ENCODE measurements around the gene KRT2. TPM values are rescaled to one million over a fixed set of nuclear protein-coding genes. Genes with fewer than 3 reads are reported as not detected.

KRT2 gene
- total RNA-seq, 2 experiments from 2014 or later: not detected

- Histone ChIP-seq H3K9me3 (ENCODE audit: low read length) (no peaks in the 10 kb centered on the region), H4K20me1 (ENCODE audit: insufficient read depth, low read length) (no peaks in the 10 kb centered on the region), H3K4me3 (ENCODE audit: low read depth, low read length, poor library complexity, severe bottlenecking) (no peak overlapping the region), H3K4me1 (ENCODE audit: insufficient read depth, low read length, poor library complexity, severe bottlenecking) (no peaks in the 10 kb centered on the region), H2AFZ (ENCODE audit: low read length) (no peak overlapping the region), H3K9me2 (ENCODE audit: insufficient read depth, low read length) (no peaks in the 10 kb centered on the region), H3K4me2 (ENCODE audit: low read length) (no peak overlapping the region), H3K79me2 (ENCODE audit: insufficient read depth, low read depth, low read length) (no peaks in the 10 kb centered on the region), H3K36me3 (ENCODE audit: insufficient read depth, low read length) (no peaks in the 10 kb centered on the region), H3K27ac (ENCODE audit: low read depth, low read length, poor library complexity, severe bottlenecking) (no peak overlapping the region)
- CTCF ChIA-PET (ENCODE audit: unreplicated experiment): no interaction called here
- intact Hi-C loops (cut with micrococcal nuclease; ENCODE audit: unreplicated experiment): no loop called here
- TF ChIP-seq EZH2phosphoT487 (IDR thresholded peaks at IDR 0.05; ENCODE audit: borderline replicate concordance, low read depth, low read length) (no peak), CTCF (conservative IDR thresholded peaks at IDR 0.05; ENCODE audit: low read length) (no peak)
- no peak for DNase-seq (ENCODE audit: low spot score)
- BruUV-seq (replicated peaks): no TSS peak
- POLR2A ChIA-PET: no interaction called here
These were observed 22.6 kb downstream of the KRT2 start for GRCh38 chr12:52629281-52630007.

GRCh38 chr12:52628841-52629240 lies 23.2 kb downstream of the KRT2 start:
- CTCF ChIA-PET (ENCODE audit: unreplicated experiment): no interaction called here
- no peaks in the 10 kb centered on the region for H3K9me2 ChIP-seq (ENCODE audit: insufficient read depth, low read length)
- intact Hi-C loops (cut with micrococcal nuclease; ENCODE audit: unreplicated experiment): no loop called here
- H3K4me1 ChIP-seq (ENCODE audit: insufficient read depth, low read length, poor library complexity, severe bottlenecking): no peaks in the 10 kb centered on the region
- POLR2A ChIA-PET: no interaction called here
- no peak overlapping the region for H3K4me2 ChIP-seq (ENCODE audit: low read length)
- no peak overlapping the region for H3K4me3 ChIP-seq (ENCODE audit: low read depth, low read length, poor library complexity, severe bottlenecking)
- no peaks in the 10 kb centered on the region for H3K79me2 ChIP-seq (ENCODE audit: insufficient read depth, low read depth, low read length)
- H3K27ac ChIP-seq (ENCODE audit: low read depth, low read length, poor library complexity, severe bottlenecking): no peak overlapping the region
- H4K20me1 ChIP-seq (ENCODE audit: insufficient read depth, low read length): no peaks in the 10 kb centered on the region
- DNase-seq (ENCODE audit: low spot score): no peak
- TF ChIP-seq CTCF (conservative IDR thresholded peaks at IDR 0.05; ENCODE audit: low read length) (no peak), EZH2phosphoT487 (IDR thresholded peaks at IDR 0.05; ENCODE audit: borderline replicate concordance, low read depth, low read length) (no peak)
- no peak overlapping the region for H2AFZ ChIP-seq (ENCODE audit: low read length)
- no TSS peak for BruUV-seq (replicated peaks)
- H3K9me3 ChIP-seq (ENCODE audit: low read length): no peaks in the 10 kb centered on the region
- H3K36me3 ChIP-seq (ENCODE audit: insufficient read depth, low read length): no peaks in the 10 kb centered on the region

GRCh38 chr12:52628111-52628507 lies 23.9 kb downstream of the KRT2 start:
- H3K4me2 ChIP-seq (ENCODE audit: low read length): no peak overlapping the region
- intact Hi-C loops (cut with micrococcal nuclease; ENCODE audit: unreplicated experiment): no loop called here
- H3K4me3 ChIP-seq (ENCODE audit: low read depth, low read length, poor library complexity, severe bottlenecking): no peak overlapping the region
- H3K9me2 ChIP-seq (ENCODE audit: insufficient read depth, low read length): no peaks in the 10 kb centered on the region
- BruUV-seq (replicated peaks): no TSS peak
- DNase-seq (ENCODE audit: low spot score): no peak
- no peaks in the 10 kb centered on the region for H3K9me3 ChIP-seq (ENCODE audit: low read length)
- CTCF ChIA-PET (ENCODE audit: unreplicated experiment): no interaction called here
- POLR2A ChIA-PET: no interaction called here
- no peak for TF ChIP-seq EZH2phosphoT487 (IDR thresholded peaks at IDR 0.05; ENCODE audit: borderline replicate concordance, low read depth, low read length)
- no peak for TF ChIP-seq CTCF (conservative IDR thresholded peaks at IDR 0.05; ENCODE audit: low read length)
- H3K79me2 ChIP-seq (ENCODE audit: insufficient read depth, low read depth, low read length): no peaks in the 10 kb centered on the region
- H3K27ac ChIP-seq (ENCODE audit: low read depth, low read length, poor library complexity, severe bottlenecking): no peak overlapping the region
- H4K20me1 ChIP-seq (ENCODE audit: insufficient read depth, low read length): no peaks in the 10 kb centered on the region
- no peaks in the 10 kb centered on the region for H3K4me1 ChIP-seq (ENCODE audit: insufficient read depth, low read length, poor library complexity, severe bottlenecking)
- H3K36me3 ChIP-seq (ENCODE audit: insufficient read depth, low read length): no peaks in the 10 kb centered on the region
- H2AFZ ChIP-seq (ENCODE audit: low read length): no peak overlapping the region

Measured in OCI-LY7 (cell line).